Vagina (tissue), 2 donors: ENCODE data around the gene ZWILCH. TPM values are rescaled to one million over a fixed set of nuclear protein-coding genes. Genes with fewer than 3 reads are reported as not detected.
"Not testable (repeated sequence)": the region's sequence is repeated elsewhere in the genome, so short reads cannot be mapped to it uniquely, and the experiment has no call there.

Experiments used
- DNase-seq, 2 donors: peaks; one replicate each; pipeline ENCODE4 v3.0.0-alpha.2; 2017; ENCODE audit errors: extremely low spot score in 2 of 2
- H3K27ac ChIP-seq: fragments of 200-600 bp; sonication (generic); one replicate; pipeline ENCODE4 v1.5.1; 2019
- H3K27me3 ChIP-seq: fragments of 200-600 bp; sonication (generic); one replicate; pipeline ENCODE4 v1.5.1; 2019
- H3K36me3 ChIP-seq, 2 donors: fragments of 200-600 bp; sonication (generic); one replicate each; pipeline ENCODE4 v1.5.1; 2017 to 2019
- H3K4me1 ChIP-seq: fragments of 200-600 bp; sonication (generic); one replicate; pipeline ENCODE4 v1.5.1; 2019
- H3K4me3 ChIP-seq, 2 donors: fragments of 200-600 bp; sonication (generic); 1 replicate in 1 of 2; 2 replicates in 1 of 2; pipeline ENCODE4 v1.5.1; 2016 to 2019
- H3K9me3 ChIP-seq: fragments of 200-600 bp; sonication (generic); one replicate; pipeline ENCODE4 v1.5.1; 2019
- CTCF ChIP-seq, 3 experiments: fragments of 450-650 bp in 2 of 3; fragments of 200-600 bp in 1 of 3; sonication (generic) in 1 of 3; IDR thresholded peaks; one replicate each; pipeline ENCODE4 v1.5.1; 2017 to 2019; ENCODE audit warnings: antibody characterized with exemption in 3 of 3, mild to moderate bottlenecking in 2 of 3, moderate library complexity in 2 of 3
- POLR2A ChIP-seq, 2 donors: fragments of 450-650 bp; IDR thresholded peaks; one replicate each; pipeline ENCODE4 v1.6.1; 2017; ENCODE audit warnings: antibody characterized with exemption in 2 of 2, mild to moderate bottlenecking in 2 of 2, moderate library complexity in 2 of 2
- POLR2AphosphoS5 ChIP-seq, 2 donors: sonication (generic); formaldehyde crosslinking; IDR thresholded peaks; one replicate each; pipeline ENCODE4 v1.9.0; 2017; ENCODE audit warnings: antibody characterized with exemption in 2 of 2, mild to moderate bottlenecking in 2 of 2, low read depth in 1 of 2; ENCODE audit not compliant: insufficient read depth in 1 of 2
- intact Hi-C: fragments of 100-400 bp; cut with DNase I; formaldehyde crosslinking; loops from one replicate; pipeline ENCODE4 v1.15.1; 2023
- total RNA-seq: library from RNA; depleted of rRNA; stranded (reverse); fragments of >200 nt; gene quantifications from one replicate; pipeline ENCODE4 v1.2.3, GENCODE V29; 2016

ZWILCH gene
- total RNA-seq, 1 donor from 2014 or later, result 2.2 TPM

GRCh38 chr15:66462627-66463026 is 42.5 kb upstream of the ZWILCH start:
- TF ChIP-seq POLR2AphosphoS5 (IDR thresholded peaks at IDR 0.05; ENCODE audit: insufficient read depth in 1 of 2, low read depth in 1 of 2), result no peak
- DNase-seq, result no peak
- Histone ChIP-seq H3K9me3 (no peaks in the 10 kb centered on the region), H3K27me3 (no peaks in the 10 kb centered on the region), H3K27ac (no peak overlapping the region), H3K4me3 (no peak overlapping the region), H3K36me3 (no peaks in the 10 kb centered on the region), H3K4me1 (no peaks in the 10 kb centered on the region)
- intact Hi-C loops, result no loop called here

- H3K4me3 ChIP-seq, H3K4me1 ChIP-seq, DNase-seq, H3K27me3 ChIP-seq, H3K27ac ChIP-seq, H3K9me3 ChIP-seq, H3K36me3 ChIP-seq, intact Hi-C loops: not testable (repeated sequence)
Measured at GRCh38 chr15:66465294-66465693, 39.8 kb upstream of the ZWILCH start.

GRCh38 chr15:66467162-66468040 is 37.7 kb upstream of the ZWILCH start:
- H3K27me3 ChIP-seq, intact Hi-C loops, H3K27ac ChIP-seq, H3K9me3 ChIP-seq, DNase-seq, H3K4me3 ChIP-seq, H3K36me3 ChIP-seq, H3K4me1 ChIP-seq: not testable (repeated sequence)

GRCh38 chr15:66470825-66471224 is 34.3 kb upstream of the ZWILCH start:
- H3K36me3 ChIP-seq, H3K4me3 ChIP-seq, intact Hi-C loops: not testable (repeated sequence)

GRCh38 chr15:66472176-66472999 is 32.7 kb upstream of the ZWILCH start:
- H3K36me3 ChIP-seq, result no peaks in the 10 kb centered on the region
- intact Hi-C loops, result no loop called here
- DNase-seq, result no peak
- H3K4me1 ChIP-seq, result peaks cover 31% of the 10 kb centered on the region
- TF ChIP-seq POLR2A (IDR thresholded peaks at IDR 0.05) (no peak), POLR2AphosphoS5 (IDR thresholded peaks at IDR 0.05; ENCODE audit: insufficient read depth in 1 of 2, low read depth in 1 of 2) (no peak), CTCF (IDR thresholded peaks at IDR 0.05) (no peak)
- no peaks in the 10 kb centered on the region for H3K9me3 ChIP-seq
- H3K4me3 ChIP-seq, result no peak overlapping the region
- H3K27ac ChIP-seq, result no peak overlapping the region
- no peaks in the 10 kb centered on the region for H3K27me3 ChIP-seq

More at GRCh38 chr15:66470825-66471224, 34.3 kb upstream of the ZWILCH start:
- DNase-seq, H3K27me3 ChIP-seq, H3K9me3 ChIP-seq, H3K27ac ChIP-seq: not testable (repeated sequence)
- peaks cover 31% of the 10 kb centered on the region for H3K4me1 ChIP-seq

- Histone ChIP-seq H3K36me3 (no peaks in the 10 kb centered on the region), H3K27ac (no peak overlapping the region), H3K4me1 (peaks cover 31% of the 10 kb centered on the region), H3K27me3 (no peaks in the 10 kb centered on the region), H3K4me3 (no peak overlapping the region), H3K9me3 (no peaks in the 10 kb centered on the region)
- TF ChIP-seq POLR2AphosphoS5 (IDR thresholded peaks at IDR 0.05; ENCODE audit: insufficient read depth in 1 of 2, low read depth in 1 of 2), result no peak
- no peak for TF ChIP-seq POLR2A (IDR thresholded peaks at IDR 0.05)
- TF ChIP-seq CTCF (IDR thresholded peaks at IDR 0.05), result no peak
- DNase-seq, result no peak
- intact Hi-C loops, result no loop called here
Measured at GRCh38 chr15:66474135-66474534, 31.0 kb upstream of the ZWILCH start.

- intact Hi-C loops, result no loop called here
- no peaks in the 10 kb centered on the region for H3K27me3 ChIP-seq
- no peak overlapping the region for H3K4me3 ChIP-seq
- no peaks in the 10 kb centered on the region for H3K9me3 ChIP-seq
- peaks cover 31% of the 10 kb centered on the region for H3K4me1 ChIP-seq
- no peak overlapping the region for H3K27ac ChIP-seq
- no peak for DNase-seq
- no peaks in the 10 kb centered on the region for H3K36me3 ChIP-seq
- TF ChIP-seq CTCF (IDR thresholded peaks at IDR 0.05), result no peak
- no peak for TF ChIP-seq POLR2AphosphoS5 (IDR thresholded peaks at IDR 0.05; ENCODE audit: insufficient read depth in 1 of 2, low read depth in 1 of 2)
- TF ChIP-seq POLR2A (IDR thresholded peaks at IDR 0.05), result no peak
Measured at GRCh38 chr15:66474963-66475362, 30.2 kb upstream of the ZWILCH start.
